NCI-H1694 treated with DMSO at 0.1 percent for 48 hours (cell line): ENCODE results near the gene MYO9B.
"Not testable (repeated sequence)": the region's sequence is repeated elsewhere in the genome, so short reads cannot be mapped to it uniquely, and the experiment has no call there.

Source experiments
- DNase-seq: peaks from one replicate; lab custom pipeline; 2025; lab: John Stamatoyannopoulos, UW

MYO9B gene

DNA sequence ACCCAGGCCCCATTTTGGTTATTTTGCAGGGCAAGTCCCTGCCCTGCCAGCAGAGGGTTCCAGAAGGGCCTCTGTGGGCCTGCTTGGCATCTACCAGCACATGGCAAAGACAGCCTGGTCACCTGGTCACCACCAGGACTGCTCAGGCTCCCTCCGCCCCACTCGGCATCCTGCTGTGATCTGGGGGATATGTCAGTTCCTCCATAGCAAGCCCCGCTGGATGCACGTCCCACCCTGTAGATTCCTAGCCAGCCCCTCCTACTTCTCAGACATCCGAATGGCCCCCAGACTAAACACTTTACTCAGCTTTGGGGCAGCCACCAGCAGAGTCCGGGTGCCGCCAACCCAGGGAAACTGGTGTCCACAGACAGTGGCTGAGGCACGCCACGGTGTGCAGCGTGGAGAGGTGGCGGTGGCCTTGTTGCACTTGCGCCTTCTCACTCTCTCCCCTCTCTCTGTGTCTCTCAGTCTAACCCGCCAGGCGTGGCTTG lies 107.7 kb downstream of the MYO9B start:
- DNase-seq, result no peak

DNA sequence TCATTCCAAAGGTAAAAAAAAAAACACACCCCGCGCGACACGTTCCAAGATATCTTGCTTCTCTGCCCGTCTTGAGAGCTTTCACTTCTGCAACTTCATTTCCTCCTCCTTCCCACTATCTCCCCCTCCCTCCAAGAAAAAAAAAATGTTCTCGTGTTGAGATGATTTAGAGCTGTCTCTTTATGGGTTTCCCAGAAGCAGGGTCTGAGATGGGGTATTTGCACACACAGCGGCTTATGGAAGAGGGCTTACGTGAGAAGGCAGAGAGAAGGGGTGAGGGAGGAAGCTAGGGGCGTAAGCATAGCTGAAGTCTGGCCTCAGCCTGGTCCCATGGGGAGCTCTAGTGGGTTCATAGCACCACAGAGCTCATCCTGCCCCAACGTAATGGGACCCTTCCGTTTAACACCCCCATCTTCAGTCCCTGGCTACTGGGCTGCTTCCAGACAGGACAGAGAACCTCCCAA lies 108.3 kb downstream of the MYO9B start:
- DNase-seq, result no peak

DNA sequence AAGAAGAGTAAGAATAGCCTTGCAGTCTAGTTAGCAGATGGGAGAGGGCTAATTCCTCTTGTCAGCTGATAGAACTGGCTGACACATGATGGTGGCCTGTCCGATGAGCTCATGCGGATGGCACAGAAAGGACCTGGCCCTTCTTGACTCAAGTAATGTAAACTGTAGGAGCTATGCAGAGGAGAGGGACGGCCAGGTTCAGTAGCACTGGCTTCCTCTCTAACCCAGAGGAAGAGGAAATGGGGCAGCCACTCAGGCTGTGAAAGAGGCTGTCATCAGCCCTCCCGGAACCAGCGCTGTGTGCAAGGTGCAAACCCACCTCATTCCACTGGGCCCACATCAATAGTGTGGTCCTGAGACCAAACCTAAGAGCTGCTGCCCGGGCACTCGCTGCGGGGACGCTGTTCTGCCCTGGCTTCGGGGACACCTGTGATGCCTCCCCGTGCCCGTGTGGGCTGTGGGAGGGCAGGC lies 108.8 kb downstream of the MYO9B start:
- DNase-seq, result no peak

DNA sequence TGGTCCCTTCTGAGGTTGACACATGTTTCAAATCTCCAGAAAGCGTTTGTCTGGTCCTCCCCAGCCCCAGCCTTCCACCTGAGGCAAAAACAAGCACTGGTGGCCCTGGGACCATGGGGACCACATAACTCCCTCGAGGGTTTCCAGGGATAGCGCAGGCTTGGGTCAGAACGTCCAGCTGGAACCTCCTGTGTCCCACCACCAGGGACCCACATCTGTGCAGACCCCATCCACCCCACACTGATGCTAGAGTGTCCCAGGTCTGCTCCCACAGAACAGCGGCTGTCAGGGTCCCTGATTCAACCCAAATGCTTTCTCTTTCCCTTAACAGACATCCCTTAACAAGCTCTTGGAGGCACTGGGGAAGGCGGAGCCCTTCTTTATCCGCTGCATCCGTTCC lies 110.0 kb downstream of the MYO9B start:
- DNase-seq, result no peak

DNA sequence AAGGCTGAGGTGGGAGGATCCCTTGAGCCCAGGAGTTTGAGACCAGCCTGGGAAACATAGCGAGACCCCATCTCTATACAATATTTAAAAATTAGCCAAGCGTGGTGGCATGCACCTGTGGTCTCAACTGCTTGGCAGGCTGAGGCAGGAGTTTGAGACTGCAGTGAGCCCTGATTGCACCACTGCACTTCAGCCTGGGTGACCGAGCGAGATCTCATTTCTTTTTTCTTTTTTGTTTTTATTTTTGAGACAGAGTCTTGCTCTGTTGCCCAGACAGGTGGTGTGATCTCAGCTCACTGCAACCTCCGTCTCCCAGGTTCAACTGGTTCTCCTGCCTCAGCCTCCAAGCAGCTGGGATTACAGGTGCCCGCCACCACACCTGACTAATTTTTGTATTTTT lies 116.2 kb downstream of the MYO9B start:
- not testable (repeated sequence) for DNase-seq

DNA sequence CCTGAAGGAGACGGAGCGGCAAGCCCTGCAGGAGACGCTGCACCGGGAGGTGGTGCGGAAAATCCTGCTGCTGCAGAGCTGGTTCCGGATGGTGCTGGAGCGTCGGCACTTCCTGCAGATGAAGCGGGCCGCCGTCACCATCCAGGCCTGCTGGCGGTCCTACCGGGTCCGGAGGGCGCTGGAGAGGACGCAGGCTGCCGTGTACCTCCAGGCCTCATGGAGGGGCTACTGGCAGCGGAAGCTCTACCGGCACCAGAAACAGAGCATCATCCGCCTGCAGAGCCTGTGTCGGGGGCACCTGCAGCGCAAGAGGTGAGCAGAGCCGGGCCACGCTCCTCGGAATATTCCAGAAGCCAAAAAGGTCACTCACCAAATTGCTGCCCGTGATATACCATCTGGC lies 117.2 kb downstream of the MYO9B start:
- DNase-seq, result no peak

DNA sequence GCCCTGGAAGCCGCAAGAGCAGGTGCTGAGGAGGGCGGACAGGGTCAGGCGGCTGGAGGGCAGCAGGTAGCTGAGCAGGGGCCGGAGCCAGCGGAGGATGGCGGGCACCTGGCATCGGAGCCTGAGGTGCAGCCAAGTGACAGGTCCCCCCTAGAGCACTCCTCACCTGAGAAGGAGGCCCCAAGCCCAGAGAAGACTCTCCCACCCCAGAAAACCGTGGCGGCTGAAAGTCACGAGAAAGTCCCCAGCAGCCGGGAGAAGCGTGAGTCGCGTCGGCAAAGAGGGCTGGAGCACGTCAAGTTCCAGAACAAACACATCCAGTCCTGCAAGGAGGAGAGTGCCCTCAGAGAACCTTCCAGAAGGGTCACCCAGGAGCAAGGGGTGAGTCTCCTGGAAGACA lies 119.0 kb downstream of the MYO9B start:
- DNase-seq, result no peak

DNA sequence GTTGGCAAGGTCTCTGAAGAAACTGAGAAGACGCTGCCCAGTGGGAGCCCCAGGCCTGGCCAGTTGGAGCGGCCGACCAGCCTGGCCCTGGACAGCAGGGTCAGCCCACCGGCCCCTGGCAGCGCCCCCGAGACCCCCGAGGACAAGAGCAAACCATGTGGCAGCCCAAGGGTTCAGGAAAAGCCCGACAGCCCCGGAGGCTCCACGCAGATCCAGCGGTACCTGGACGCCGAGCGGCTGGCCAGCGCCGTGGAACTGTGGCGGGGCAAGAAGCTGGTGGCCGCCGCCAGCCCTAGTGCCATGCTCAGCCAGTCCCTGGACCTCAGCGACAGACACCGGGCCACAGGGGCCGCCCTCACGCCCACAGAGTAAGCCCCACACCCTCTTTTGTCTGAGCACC lies 119.5 kb downstream of the MYO9B start:
- DNase-seq, result no peak

DNA sequence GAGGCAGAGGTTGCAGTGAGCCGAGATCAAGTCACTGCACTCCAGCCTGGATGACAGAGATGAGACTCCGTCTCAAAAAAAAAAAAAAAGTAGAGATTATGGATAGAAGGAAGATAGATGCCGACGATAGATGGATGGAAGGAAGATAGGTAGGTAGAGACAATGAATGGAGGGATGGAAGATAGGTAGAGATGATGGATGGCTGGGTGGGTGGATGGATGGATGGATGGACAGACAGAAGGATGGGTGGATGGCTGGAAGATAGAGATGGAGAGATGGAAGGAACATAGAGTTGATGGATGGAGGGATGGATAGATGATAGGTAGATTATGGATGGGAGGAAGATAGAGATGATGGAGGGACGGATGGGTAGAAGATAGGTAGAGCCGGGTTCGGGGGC lies 121.0 kb downstream of the MYO9B start:
- no peak for DNase-seq

DNA sequence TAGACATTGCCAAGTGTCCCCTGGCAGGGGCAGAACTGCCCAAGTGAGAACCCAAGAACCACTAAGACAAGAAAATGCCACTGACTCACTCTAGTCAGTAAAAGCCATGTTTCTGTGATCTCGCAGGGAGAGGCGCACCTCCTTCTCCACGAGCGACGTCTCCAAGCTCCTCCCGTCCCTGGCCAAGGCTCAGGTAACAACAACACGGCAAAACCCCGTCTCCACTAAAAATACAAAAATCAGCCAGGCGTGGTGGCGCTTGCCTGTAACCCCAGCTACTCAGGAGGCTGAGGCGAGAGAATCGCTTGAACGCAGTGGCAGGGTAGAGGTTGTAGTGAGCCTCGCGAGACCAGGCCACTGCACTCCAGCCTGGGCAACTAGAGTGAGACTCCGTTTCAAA lies 122.1 kb downstream of the MYO9B start:
- DNase-seq, result no peak

DNA sequence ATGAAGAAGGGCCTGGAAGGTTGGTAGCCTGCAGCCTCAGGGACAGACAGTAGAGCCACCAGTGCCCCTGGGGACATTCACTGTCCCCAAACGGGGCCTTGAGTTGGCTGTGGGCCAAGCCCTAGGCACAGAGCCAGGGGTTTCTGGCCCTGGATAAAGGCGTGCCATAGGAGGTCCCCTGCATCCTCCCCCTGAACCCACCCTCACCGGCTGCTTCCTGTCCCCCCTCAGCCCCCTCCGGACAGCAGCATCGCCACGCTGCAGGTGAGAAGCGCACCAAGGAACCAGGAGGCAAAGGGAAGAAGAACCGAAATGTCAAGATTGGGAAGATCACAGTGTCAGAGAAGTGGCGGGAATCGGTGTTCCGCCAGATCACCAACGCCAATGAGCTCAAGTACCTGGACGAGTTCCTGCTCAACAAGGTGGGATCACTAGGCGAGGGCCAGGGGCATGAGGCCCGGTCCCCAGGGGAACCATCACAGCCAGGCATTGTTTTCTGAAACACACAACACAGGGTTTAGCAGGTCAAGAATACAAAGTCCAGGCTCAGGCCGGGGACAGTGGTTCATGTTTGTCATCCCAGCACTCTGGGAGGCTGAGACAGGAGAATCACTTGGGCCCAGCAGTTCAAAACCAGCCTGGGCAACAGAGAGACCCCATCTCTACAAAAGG lies 125.0 kb downstream of the MYO9B start:
- DNase-seq, result no peak

DNA sequence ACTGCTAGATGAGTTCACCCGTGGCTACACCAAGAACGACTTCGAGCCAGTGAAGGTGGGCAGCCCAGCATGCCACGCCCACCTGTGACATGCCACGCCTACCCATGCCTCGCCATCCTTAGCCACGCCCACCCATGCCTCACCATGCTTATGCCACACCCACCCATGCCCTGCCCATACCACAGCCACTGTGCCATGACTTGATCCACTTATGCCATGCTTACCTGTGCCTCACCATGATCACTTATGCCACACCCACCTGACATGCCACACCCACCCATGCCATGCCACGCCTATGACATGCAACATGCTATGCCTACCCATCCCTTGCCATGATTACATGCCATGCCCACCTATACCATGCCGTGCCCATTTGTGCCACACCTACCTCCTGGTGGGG lies 126.7 kb downstream of the MYO9B start:
- no peak for DNase-seq

DNA sequence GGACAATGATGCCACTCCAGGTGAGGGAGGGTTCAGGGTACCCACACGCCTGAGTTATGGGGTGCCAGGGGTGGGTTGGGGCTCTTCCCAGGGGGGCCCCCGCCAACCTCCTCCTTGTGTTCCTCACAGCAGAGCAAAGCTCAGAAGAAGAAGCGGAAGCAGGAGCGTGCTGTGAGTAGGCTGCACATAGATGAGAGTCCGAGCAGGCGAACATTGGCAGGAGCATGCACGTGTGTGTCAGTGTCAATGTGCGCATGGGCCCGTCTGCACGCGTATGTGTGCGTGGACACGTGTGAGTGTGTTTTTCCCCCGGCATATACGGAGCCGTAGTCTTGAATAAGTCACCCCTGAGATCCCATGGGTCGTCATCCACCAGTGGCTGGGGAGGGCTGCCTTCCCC lies 127.1 kb downstream of the MYO9B start:
- no peak for DNase-seq

DNA sequence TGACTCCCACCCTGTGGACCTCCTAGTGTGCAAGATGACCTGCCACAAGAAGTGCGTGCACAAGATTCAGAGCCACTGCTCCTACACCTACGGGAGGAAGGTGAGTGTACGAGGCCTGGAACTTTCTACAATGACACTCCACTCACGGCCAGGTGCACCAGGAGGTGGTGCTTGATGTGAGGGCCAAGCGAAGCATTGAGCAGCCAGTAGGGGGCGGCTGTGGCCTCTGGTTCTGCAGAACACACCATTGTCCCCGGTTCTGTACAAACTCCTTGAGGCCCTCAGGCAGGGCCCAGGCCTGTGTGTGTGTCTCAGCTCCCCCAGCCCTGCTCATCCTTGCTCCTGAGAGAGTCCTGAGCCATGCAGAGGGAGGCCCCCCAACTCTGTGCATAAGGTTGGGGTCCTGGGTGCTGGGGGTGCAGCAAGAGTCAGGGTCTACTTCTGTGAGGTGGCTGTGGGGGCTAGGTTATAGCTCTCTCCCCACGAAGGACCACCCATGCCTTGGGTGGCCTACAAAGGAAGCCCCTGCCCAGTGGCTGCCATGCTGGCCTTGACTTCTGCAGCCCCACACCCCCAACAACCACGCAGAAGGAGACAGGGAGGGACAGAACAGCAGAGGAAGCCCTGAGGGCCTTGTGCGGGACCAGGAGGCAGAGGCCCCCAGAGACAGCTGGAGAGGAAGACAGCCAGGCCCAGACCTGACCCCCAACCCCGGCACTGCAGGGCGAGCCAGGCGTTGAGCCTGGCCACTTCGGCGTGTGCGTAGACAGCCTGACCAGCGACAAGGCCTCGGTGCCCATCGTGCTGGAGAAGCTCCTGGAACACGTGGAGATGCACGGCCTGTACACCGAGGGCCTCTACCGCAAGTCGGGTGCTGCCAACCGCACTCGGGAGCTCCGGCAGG lies 129.9 kb downstream of the MYO9B start:
- DNase-seq, result peak; percentile 19

DNA sequence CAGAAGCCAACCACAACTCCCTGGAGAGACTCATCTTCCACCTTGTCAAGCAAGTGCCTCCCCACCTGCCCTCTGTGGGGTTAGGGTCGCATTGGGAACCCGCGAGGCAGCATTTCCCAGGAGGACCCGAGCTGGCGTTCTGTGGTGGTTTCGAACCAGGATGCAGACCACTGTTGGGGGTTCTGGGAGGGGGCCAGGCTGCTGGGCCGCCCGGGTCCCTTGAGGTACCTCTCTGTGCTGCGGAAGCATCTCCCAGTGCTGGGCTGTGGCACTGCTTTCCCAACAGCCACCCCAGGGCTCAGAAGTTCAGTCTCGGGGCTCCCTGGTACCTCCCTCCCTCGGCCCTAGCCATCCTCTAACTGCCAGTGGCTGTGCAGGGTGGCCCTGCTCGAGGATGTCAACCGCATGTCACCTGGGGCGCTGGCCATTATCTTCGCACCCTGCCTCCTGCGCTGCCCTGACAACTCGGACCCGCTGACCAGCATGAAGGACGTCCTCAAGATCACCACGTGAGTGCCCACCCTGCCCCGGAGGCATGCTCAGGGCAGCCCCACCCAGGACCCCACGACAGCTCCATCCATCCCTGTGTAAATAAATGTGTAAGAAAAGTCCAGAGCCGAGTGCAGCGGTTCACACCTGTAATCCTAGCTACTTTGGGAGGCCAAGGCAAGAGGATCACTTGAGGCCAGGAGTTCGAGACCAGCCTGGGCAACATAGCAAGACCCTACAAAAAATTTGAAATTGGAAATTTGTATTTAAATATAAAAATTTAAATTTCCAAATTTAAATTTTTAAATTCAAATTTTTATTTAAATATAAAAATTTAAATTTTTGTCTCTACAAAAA lies 131.4 kb downstream of the MYO9B start:
- DNase-seq, result no peak

DNA sequence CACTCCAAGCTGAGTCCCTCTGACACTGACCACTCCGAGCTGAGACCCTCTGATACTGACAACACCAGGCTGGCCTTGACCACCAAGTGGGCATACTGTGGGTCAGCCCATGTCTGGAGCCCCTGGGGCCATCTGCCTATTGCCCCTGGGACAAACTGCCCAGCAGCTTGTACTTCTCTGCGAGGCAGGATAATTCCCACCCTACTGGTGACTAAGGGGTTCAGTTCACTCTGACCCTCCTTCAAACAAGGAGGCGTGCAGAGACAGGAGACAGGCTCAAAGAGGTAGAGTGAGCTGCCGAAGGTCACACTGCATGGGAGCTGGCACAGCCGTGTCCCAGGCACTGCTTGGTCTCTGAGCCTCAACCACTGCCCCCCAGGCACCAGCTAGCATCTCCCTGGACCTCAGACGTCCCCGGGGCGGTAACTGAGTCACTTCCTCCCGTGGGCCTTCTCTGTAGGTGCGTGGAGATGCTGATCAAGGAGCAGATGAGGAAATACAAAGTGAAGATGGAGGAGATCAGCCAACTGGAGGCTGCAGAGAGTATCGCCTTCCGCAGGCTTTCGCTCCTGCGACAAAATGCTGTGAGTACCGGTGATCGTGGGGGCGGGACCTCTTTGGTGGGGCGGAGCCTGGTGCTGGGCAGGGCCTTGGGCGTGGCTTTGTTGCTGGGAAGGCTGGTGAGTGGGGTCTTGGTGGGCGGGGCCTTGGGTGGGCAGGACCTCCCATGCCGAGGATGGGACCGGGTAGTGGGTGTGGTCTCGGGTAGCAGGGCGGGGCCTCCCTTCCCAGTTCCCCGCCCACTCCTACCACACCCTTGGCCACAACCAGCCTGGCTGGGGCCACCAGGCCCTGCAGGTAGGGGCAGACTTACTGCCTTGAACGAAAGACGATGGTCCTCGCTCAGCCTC lies 133.8 kb downstream of the MYO9B start:
- DNase-seq, result no peak

DNA sequence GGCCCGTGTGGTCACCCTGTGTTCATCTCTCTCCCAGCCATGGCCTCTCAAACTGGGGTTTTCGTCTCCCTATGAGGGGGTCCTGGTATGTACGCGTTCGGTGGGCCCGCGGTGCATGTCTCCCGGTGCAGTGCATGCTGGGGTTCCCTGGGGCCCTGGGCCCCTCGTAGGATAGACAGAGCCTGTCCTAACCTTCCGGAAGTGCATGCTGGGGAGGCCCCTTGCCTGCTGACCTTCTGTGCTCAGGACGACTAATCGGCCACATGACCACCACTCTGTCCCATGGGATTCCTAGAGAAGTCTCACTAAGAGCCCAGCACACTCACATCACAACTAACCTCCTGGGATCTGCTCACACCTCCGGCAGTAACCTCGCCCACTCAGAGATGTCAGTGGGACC lies 134.7 kb downstream of the MYO9B start:
- DNase-seq, result no peak

DNA sequence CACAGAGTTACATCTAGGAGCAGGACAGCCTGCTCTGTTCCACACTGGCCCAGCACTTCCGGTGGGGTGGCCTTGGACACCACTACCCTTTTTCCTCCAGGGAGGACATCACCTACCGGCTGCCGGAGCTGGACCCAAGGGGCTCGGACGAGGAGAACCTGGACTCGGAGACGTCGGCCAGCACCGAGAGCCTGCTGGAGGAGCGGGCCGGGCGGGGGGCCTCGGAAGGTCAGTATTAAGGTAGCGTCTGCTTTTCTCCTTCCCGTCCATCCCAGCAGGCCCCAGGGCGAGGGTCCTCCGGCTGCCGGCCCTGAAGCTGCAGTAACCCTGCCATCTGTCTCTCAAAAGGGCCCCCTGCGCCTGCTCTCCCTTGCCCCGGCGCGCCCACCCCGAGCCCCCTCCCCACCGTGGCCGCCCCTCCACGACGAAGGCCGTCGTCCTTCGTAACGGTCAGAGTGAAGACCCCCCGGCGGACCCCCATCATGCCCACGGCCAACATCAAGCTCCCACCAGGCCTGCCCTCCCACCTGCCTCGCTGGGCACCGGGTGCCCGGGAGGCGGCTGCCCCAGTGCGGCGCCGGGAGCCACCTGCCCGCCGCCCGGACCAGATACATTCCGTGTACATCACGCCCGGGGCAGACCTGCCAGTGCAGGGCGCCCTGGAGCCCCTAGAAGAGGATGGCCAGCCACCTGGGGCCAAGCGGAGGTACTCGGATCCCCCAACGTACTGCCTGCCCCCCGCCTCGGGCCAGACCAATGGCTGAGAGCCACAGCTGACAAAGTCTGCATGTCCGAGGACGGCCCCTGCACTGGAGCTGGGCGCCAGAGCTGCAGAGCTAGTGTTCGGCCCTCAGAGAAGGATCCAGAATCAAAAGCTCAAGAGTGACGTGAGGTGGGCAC lies 136.2 kb downstream of the MYO9B start:
- DNase-seq, result no peak

DNA sequence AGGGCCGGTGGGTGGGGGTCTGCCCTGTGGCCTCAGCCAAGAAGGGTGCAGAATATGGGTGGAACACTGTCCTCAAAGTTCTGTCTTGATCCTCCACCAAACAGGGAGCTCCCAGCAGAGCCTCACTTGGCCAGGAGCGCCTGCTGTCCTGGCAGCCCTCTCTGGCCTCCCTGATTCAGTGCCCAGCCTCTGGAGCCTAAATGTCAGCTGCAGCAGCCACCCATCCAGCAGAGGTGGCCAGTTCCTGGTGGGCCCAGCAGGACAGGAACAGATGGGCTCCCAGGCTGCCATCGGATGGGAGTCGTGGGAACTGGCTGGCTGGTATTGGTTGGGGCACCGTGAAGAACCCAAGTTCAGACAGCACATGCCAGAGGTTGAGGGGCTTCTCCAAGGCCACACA lies 137.8 kb downstream of the MYO9B start:
- no peak for DNase-seq

DNA sequence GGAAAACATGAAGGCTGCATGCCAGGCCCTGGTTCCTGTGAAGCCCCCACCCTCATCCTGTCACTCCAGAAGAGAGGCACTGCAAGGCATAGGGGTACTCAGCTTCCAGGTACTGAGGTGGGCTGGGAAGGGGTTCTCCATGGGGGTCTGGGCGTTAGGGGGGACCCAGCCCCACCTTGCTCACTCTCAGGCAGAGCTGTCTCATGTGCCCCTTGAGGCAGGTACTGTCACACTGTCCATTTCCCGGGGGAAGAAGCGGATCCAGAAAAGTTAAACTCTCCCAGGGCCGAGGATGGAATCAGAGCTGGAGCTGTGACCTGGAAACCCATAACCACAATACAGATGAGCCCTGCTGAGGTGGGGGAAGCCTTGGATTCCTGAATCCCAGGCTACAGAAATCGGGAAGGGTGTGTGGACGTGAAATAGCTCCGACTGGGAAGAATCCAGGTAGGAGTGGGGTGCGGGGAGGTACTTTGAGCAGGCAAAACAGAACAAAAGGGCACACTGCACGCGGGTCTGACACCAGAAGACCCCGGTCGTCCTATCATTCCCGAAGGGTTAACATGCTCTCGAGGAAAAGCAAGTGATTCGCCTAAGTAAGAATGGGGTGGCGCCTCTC lies 139.0 kb downstream of the MYO9B start:
- DNase-seq, result no peak
